HuH-7.5 (cell line): ENCODE results near the gene SUFU.

Source experiments
- DNase-seq: peaks from one replicate; pipeline ENCODE4 v3.0.0; 2011; ENCODE audit warnings: low spot score

SUFU gene

GRCh38 chr10:102596506-102596971 is 92.8 kb downstream of the SUFU start:
- peak; percentile 61 for DNase-seq

- peak; percentile 44 for DNase-seq
Measured at GRCh38 chr10:102597131-102597991, 93.6 kb downstream of the SUFU start.

- DNase-seq = no peak
Measured at GRCh38 chr10:102598243-102598642, 94.5 kb downstream of the SUFU start.

- DNase-seq = peak; percentile 72
Measured at GRCh38 chr10:102599565-102600327, 96.0 kb downstream of the SUFU start.

GRCh38 chr10:102600816-102601215 is 97.0 kb downstream of the SUFU start:
- no peak for DNase-seq

- no peak for DNase-seq
Measured at GRCh38 chr10:102601639-102602038, 97.9 kb downstream of the SUFU start.

- DNase-seq = no peak
Measured at GRCh38 chr10:102602272-102603045, 98.7 kb downstream of the SUFU start.

- no peak for DNase-seq
Measured at GRCh38 chr10:102603946-102604345, 100.2 kb downstream of the SUFU start.

GRCh38 chr10:102604439-102604841 is 100.7 kb downstream of the SUFU start:
- no peak for DNase-seq

GRCh38 chr10:102605712-102606111 is 101.9 kb downstream of the SUFU start:
- DNase-seq = no peak

GRCh38 chr10:102608487-102608886 is 104.7 kb downstream of the SUFU start:
- DNase-seq = no peak

GRCh38 chr10:102610441-102610887 is 106.7 kb downstream of the SUFU start:
- no peak for DNase-seq

GRCh38 chr10:102611514-102612087 is 107.8 kb downstream of the SUFU start:
- DNase-seq = no peak

- DNase-seq = no peak
Measured at GRCh38 chr10:102612964-102613275, 109.1 kb downstream of the SUFU start.

- DNase-seq = no peak
Measured at GRCh38 chr10:102613286-102613685, 109.5 kb downstream of the SUFU start.

- no peak for DNase-seq
Measured at GRCh38 chr10:102613785-102614184, 110.0 kb downstream of the SUFU start.

GRCh38 chr10:102614888-102615287 is 111.1 kb downstream of the SUFU start:
- no peak for DNase-seq

GRCh38 chr10:102615361-102615760 is 111.6 kb downstream of the SUFU start:
- DNase-seq = no peak

- DNase-seq = no peak
Measured at GRCh38 chr10:102616066-102616770, 112.4 kb downstream of the SUFU start.

GRCh38 chr10:102617041-102617440 is 113.3 kb downstream of the SUFU start:
- DNase-seq = no peak

- no peak for DNase-seq
Measured at GRCh38 chr10:102617816-102618215, 114.0 kb downstream of the SUFU start.
